Mammary epithelial cell (primary cell): Measurements from ENCODE around the gene PCGF5.

Experiments
- CTCF ChIP-seq, 2 donors: IDR thresholded peaks in 1 of 2; conservative IDR thresholded peaks in 1 of 2; 2 replicates each; pipeline ENCODE4 v1.5.1; 2011 to 2012; ENCODE audit warnings: inconsistent platforms in 2 of 2, low read length in 2 of 2, mild to moderate bottlenecking in 2 of 2, control low read depth in 1 of 2, low read depth in 1 of 2; ENCODE audit not compliant: insufficient read depth in 1 of 2; ENCODE audit errors: extremely low read depth in 1 of 2
- EZH2 ChIP-seq: IDR thresholded peaks from 2 replicates; pipeline ENCODE4 v1.6.1; 2012; ENCODE audit warnings: low read length, inconsistent platforms, borderline replicate concordance

DNA sequence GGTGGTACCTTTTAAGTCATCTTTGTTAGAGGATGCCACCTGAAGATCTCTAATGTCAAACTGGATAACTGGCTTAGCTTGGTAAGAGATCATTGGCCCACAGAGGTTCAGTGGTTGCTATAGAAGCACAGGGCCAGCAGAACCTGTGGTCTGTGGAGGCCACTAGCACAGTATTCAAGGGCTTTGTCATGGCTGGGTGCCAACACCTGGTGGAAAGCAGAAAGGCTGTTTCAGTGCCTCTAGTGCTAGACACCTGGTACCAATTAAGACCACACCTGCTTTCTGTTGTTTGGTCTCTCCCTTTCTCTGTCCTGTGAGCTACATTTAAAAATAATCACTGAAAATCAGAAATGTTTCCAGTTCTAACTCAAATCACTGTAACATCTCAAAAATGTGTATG is 10.0 kb upstream of the PCGF5 start:
- TF ChIP-seq CTCF (conservative IDR thresholded peaks at IDR 0.05 in 1 of 2, IDR thresholded peaks at IDR 0.05 in 1 of 2; ENCODE audit: extremely low read depth in 1 of 2, insufficient read depth in 1 of 2, low read depth in 1 of 2, low read length in 2 of 2) (no peak), EZH2 (no peak)
